Body of pancreas (tissue), 4 donors: Measurements from ENCODE around the gene RFTN2.
"Not testable (repeated sequence)": the region's sequence is repeated elsewhere in the genome, so short reads cannot be mapped to it uniquely, and the experiment has no call there.

Source experiments
- CTCF ChIP-seq, 7 experiments: fragments of 450-650 bp in 4 of 7; fragments of 200-600 bp in 3 of 7; sonication (generic) in 3 of 7; IDR thresholded peaks; one replicate each; pipeline ENCODE4 v1.5.1; 2016 to 2019; ENCODE audit warnings: antibody characterized with exemption in 7 of 7
- POLR2A ChIP-seq, 3 donors: fragments of 450-650 bp; IDR thresholded peaks; one replicate each; pipeline ENCODE4 v1.6.1; 2016; ENCODE audit warnings: antibody characterized with exemption in 3 of 3, mild to moderate bottlenecking in 2 of 3

- TF ChIP-seq CTCF, POLR2A (IDR thresholded peaks at IDR 0.05): not testable (repeated sequence)
Measured at GRCh38 chr2:197695971-197696370, 20.6 kb upstream of the RFTN2 start.
